GM12873 (cell line): ENCODE data around the gene RAD51AP1.

Experiments
- CTCF ChIP-seq: IDR thresholded peaks from 2 replicates; pipeline ENCODE4 v1.5.1; 2012; ENCODE audit warnings: low read depth, mild to moderate bottlenecking, moderate library complexity, low read length, control low read depth; ENCODE audit not compliant: insufficient read depth; ENCODE audit errors: missing control alignments

The RAD51AP1 gene

GRCh38 chr12:4538207-4539160, at the start of gene RAD51AP1:
TSS of gene RAD51AP1 (plus strand) at chr12:4538890. CDS start at chr12:4538940, 50 bp downstream.
- no peak for TF ChIP-seq CTCF

- no peak for TF ChIP-seq CTCF
Measured at GRCh38 chr12:4489556-4489955, 49.1 kb upstream of the RAD51AP1 start.

- no peak for TF ChIP-seq CTCF
Measured at GRCh38 chr12:4490973-4491372, 47.7 kb upstream of the RAD51AP1 start.

GRCh38 chr12:4496145-4496838, 42.4 kb upstream of the RAD51AP1 start:
- no peak for TF ChIP-seq CTCF

GRCh38 chr12:4499186-4499585, 39.5 kb upstream of the RAD51AP1 start:
- TF ChIP-seq CTCF: no peak

- no peak for TF ChIP-seq CTCF
Measured at GRCh38 chr12:4505376-4505986, 33.2 kb upstream of the RAD51AP1 start.

GRCh38 chr12:4506430-4506829, 32.3 kb upstream of the RAD51AP1 start:
- no peak for TF ChIP-seq CTCF
